Endothelial cell (in vitro differentiated cells): ENCODE results near the gene ZNF628. TPM values are rescaled to one million over a fixed set of nuclear protein-coding genes. Genes with fewer than 3 reads are reported as not detected.
A peak's percentile ranks its signal among the peaks of the same experiment; 100 is the strongest.

Source experiments
- DNase-seq: peaks from one replicate; pipeline ENCODE4 v3.0.0; 2021; ENCODE audit warnings: low spot score
- H3K27ac Mint-ChIP-seq: one replicate; pipeline ENCODE4 v1.8.0; 2021; ENCODE audit warnings: mixed read lengths, inconsistent platforms; ENCODE audit not compliant: unreplicated experiment
- H3K27me3 Mint-ChIP-seq: one replicate; pipeline ENCODE4 v1.8.0; 2021; ENCODE audit warnings: mild to moderate bottlenecking, moderate library complexity, mixed read lengths, inconsistent platforms; ENCODE audit not compliant: unreplicated experiment
- H3K36me3 Mint-ChIP-seq: one replicate; pipeline ENCODE4 v1.8.0; 2021; ENCODE audit warnings: mild to moderate bottlenecking, low read depth, mixed read lengths, inconsistent platforms; ENCODE audit not compliant: unreplicated experiment
- H3K4me1 Mint-ChIP-seq: one replicate; pipeline ENCODE4 v1.8.0; 2021; ENCODE audit warnings: mild to moderate bottlenecking, mixed read lengths, inconsistent platforms; ENCODE audit not compliant: unreplicated experiment
- H3K4me3 Mint-ChIP-seq: one replicate; pipeline ENCODE4 v1.8.0; 2021; ENCODE audit warnings: mild to moderate bottlenecking, mixed read lengths, inconsistent platforms; ENCODE audit not compliant: unreplicated experiment
- H3K9me3 Mint-ChIP-seq: one replicate; pipeline ENCODE4 v1.8.0; 2021; ENCODE audit warnings: mixed read lengths, inconsistent platforms; ENCODE audit not compliant: unreplicated experiment
- total RNA-seq: library from RNA; stranded (reverse); fragmentation: NEBNext Ultra II Directional; extraction: Animal tissue kit (Norgen Biotek cat#: 25700); gene quantifications from one replicate; pipeline ENCODE4 v1.2.1, GENCODE V29; 2021; ENCODE audit not compliant: unreplicated experiment
- TF ChIP-seq, protein P1 (sequence below): fragments of 200-600 bp; sonication (generic); IDR thresholded peaks from one replicate; pipeline ENCODE4 v1.5.0; 2021; ENCODE audit warnings: antibody characterized with exemption; ENCODE audit not compliant: unreplicated experiment

Gene ZNF628
- total RNA-seq, 1 donor from 2014 or later = 8.7 TPM

GRCh38 chr19:55497763-55498162 is 21.3 kb downstream of the ZNF628 start:
- H3K27ac Mint-ChIP-seq = no peak overlapping the region
- peaks cover 11% of the 10 kb centered on the region for H3K36me3 Mint-ChIP-seq
- H3K4me1 Mint-ChIP-seq = no peaks in the 10 kb centered on the region
- H3K4me3 Mint-ChIP-seq = no peak overlapping the region
- H3K9me3 Mint-ChIP-seq = no peaks in the 10 kb centered on the region
- no peak for DNase-seq
- H3K27me3 Mint-ChIP-seq = peaks cover 4% of the 10 kb centered on the region
- TF ChIP-seq, protein P1, sequence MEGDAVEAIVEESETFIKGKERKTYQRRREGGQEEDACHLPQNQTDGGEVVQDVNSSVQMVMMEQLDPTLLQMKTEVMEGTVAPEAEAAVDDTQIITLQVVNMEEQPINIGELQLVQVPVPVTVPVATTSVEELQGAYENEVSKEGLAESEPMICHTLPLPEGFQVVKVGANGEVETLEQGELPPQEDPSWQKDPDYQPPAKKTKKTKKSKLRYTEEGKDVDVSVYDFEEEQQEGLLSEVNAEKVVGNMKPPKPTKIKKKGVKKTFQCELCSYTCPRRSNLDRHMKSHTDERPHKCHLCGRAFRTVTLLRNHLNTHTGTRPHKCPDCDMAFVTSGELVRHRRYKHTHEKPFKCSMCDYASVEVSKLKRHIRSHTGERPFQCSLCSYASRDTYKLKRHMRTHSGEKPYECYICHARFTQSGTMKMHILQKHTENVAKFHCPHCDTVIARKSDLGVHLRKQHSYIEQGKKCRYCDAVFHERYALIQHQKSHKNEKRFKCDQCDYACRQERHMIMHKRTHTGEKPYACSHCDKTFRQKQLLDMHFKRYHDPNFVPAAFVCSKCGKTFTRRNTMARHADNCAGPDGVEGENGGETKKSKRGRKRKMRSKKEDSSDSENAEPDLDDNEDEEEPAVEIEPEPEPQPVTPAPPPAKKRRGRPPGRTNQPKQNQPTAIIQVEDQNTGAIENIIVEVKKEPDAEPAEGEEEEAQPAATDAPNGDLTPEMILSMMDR = no peak

DNA sequence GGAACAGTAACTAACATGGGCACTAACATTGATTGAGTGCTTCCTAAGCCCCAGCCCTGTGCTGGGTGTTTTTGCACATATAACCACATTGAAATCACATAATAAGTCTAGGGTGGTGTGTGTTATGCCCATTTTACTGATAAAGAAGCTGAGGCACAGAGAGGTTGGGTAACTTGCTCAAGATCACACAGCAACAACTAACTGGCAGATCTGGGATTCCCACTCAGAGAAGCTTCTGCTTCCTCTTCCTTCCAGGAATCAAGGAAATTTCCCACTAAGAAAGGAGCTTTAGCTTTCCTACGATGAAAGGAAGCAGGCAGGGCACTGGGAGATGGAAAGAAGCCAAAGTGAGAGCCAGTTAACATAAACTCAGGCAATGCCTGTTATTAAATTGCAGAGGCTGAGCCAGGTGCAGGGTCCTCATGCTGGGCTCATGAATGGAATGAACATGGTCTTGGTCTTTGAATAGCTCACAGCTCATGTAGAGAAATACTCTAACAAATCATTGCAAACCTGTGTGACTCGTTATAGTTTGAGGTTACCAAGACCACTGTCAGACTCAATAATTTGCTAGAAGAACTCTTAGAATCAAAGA is 21.9 kb downstream of the ZNF628 start:
- Mint-ChIP-seq H3K9me3 (no peaks in the 10 kb centered on the region), H3K36me3 (peaks cover 11% of the 10 kb centered on the region), H3K4me1 (no peaks in the 10 kb centered on the region), H3K27ac (no peak overlapping the region), H3K4me3 (no peak overlapping the region), H3K27me3 (peaks cover 4% of the 10 kb centered on the region)
- DNase-seq = no peak
- TF ChIP-seq, protein P1 = no peak

DNA sequence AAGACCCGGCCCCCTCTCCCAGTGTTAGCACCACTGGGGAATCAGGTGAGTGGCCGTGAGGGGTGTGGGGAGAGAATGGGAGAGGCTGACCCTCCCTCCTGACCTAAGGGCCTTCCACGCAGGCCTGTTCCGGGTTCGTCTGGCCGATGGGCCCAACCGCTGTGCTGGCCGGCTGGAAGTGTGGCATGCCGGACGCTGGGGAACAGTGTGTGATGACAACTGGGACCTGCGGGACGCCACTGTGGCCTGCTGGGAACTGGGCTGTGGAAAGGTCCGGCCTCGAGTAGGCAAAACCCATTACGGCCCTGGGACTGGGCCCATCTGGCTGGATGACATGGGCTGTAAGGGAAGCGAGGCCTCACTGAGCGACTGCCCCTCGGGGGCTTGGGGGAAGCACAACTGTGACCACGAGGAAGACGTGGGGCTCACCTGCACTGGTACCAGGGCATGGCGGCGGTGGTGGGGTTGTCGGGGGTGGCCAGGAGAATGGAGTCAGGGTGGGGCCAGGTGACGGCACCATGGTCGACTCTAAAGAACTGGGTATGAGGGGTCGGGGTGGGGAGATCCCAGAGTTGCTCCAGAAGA is 24.0 kb downstream of the ZNF628 start:
- Mint-ChIP-seq H3K27me3 (peaks cover 4% of the 10 kb centered on the region), H3K4me1 (no peaks in the 10 kb centered on the region), H3K27ac (no peak overlapping the region), H3K9me3 (no peaks in the 10 kb centered on the region), H3K4me3 (no peak overlapping the region), H3K36me3 (peaks cover 11% of the 10 kb centered on the region)
- TF ChIP-seq, protein P1 = no peak
- DNase-seq = no peak

DNA sequence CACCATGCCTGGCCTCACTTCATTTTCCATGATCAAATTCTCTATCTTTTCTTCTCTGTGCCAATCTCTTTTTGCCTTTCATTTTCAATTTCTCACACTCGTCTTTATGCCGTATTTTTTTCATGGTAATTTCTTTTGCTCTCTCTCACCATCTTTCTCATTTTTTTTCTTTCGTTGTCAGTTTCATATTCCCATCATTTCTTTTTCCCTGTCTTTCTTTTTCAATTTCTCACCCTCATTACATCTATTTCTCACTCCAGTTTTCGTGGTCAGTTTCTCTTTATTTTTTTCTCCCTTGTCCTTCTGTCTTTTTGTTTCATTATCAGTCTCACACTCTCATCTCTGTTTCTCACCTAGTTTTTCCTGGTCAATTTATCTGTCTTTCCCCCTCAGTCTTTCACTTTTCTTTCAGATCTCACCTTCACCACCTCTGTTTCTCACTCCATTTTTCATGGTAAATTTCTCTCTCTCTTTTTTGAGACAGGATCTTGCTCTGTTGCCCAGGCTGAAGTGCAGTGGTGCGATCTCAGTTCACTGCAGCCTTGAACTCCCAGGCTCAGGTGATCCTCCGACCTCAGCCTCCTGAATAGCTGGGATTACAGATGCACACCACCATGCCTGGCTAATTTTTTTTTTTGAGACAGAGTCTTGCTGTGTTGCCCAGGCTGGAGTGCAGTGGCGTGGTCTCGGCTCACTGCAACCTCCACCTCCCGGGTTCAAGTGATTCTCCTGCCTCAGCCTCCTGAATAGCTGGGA is 26.0 kb downstream of the ZNF628 start:
- H3K36me3 Mint-ChIP-seq = peaks cover 11% of the 10 kb centered on the region
- no peak overlapping the region for H3K27ac Mint-ChIP-seq
- no peak for DNase-seq
- TF ChIP-seq, protein P1 = no peak
- no peaks in the 10 kb centered on the region for H3K4me1 Mint-ChIP-seq
- H3K27me3 Mint-ChIP-seq = peaks cover 4% of the 10 kb centered on the region
- no peak overlapping the region for H3K4me3 Mint-ChIP-seq
- no peaks in the 10 kb centered on the region for H3K9me3 Mint-ChIP-seq

- Mint-ChIP-seq H3K9me3 (no peaks in the 10 kb centered on the region), H3K4me3 (peak overlapping the region; percentile 24), H3K27ac (no peak overlapping the region), H3K4me1 (no peaks in the 10 kb centered on the region), H3K27me3 (peaks cover 4% of the 10 kb centered on the region), H3K36me3 (peaks cover 11% of the 10 kb centered on the region)
- TF ChIP-seq, protein P1 = no peak
- no peak for DNase-seq
Measured at GRCh38 chr19:55503157-55503501, 26.7 kb downstream of the ZNF628 start.
